LoVo (cell line): Measurements from ENCODE around the gene RPP21.
A peak's percentile ranks its signal among the peaks of the same experiment; 100 is the strongest.

Experiments used
- DNase-seq: peaks from one replicate; pipeline ENCODE4 v3.0.0-alpha.2; 2016; ENCODE audit warnings: low spot score

Gene RPP21

GRCh38 chr6:30380464-30380863, 35.5 kb downstream of the RPP21 start:
- no peak for DNase-seq

- DNase-seq: no peak
Observed at GRCh38 chr6:30386166-30386565, 41.2 kb downstream of the RPP21 start.

- no peak for DNase-seq
Observed at GRCh38 chr6:30391240-30391639, 46.3 kb downstream of the RPP21 start.

- peak; percentile 22 for DNase-seq
Observed at GRCh38 chr6:30394139-30394538, 49.2 kb downstream of the RPP21 start.
